IPS DF 6.9 (cell line): ENCODE measurements around the gene IVNS1ABP.

Experiments used
- DNase-seq: peaks from one replicate; pipeline ENCODE4 v3.0.0-alpha.2; 2013; ENCODE audit warnings: low read depth, low spot score
- H3K27ac ChIP-seq: one replicate; pipeline ENCODE4 v1.5.1; 2013; ENCODE audit warnings: low read length, control low read depth
- H3K27me3 ChIP-seq: 2 replicates; pipeline ENCODE4 v1.6.1; 2013; ENCODE audit warnings: mild to moderate bottlenecking, low read length; ENCODE audit not compliant: control insufficient read depth, insufficient read depth
- H3K36me3 ChIP-seq: 2 replicates; pipeline ENCODE4 v1.6.1; 2013; ENCODE audit warnings: low read length; ENCODE audit not compliant: control insufficient read depth, insufficient read depth
- H3K4me1 ChIP-seq: 2 replicates; pipeline ENCODE4 v1.6.1; 2013; ENCODE audit warnings: low read length; ENCODE audit not compliant: control insufficient read depth, insufficient read depth
- H3K4me3 ChIP-seq: 2 replicates; pipeline ENCODE4 v1.5.1; 2013; ENCODE audit warnings: mild to moderate bottlenecking, low read length
- H3K9me3 ChIP-seq: 2 replicates; pipeline ENCODE4 v1.6.1; 2013; ENCODE audit warnings: low read length, inconsistent platforms; ENCODE audit not compliant: control insufficient read depth, insufficient read depth
- WGBS: extraction: QIAGEN DNeasy Blood & Tissue Kit; methylation state at CpG from one replicate; pipeline ENCODE4 v1.1.7; 2013; ENCODE audit warnings: mixed read lengths, missing lambda C conversion rate; ENCODE audit not compliant: insufficient read length, insufficient coverage; 5-methylcytosine and 5-hydroxymethylcytosine counted together

IVNS1ABP gene

GRCh38 chr1:185280589-185280988 lies 36.5 kb downstream of the IVNS1ABP start:
- H3K36me3 ChIP-seq: 0 out of 2 replicates have a peak, but pooled peaks cover 2% of the 10 kb centered on the region
- no peak for DNase-seq
- H3K27me3 ChIP-seq: no peaks in the 10 kb centered on the region
- H3K4me1 ChIP-seq: no peaks in the 10 kb centered on the region
- no CpG with 5 or more reads among the region's 2 CpGs for WGBS
- H3K9me3 ChIP-seq: no peaks in the 10 kb centered on the region
- no peak overlapping the region for H3K27ac ChIP-seq
- H3K4me3 ChIP-seq: no peak overlapping the region

GRCh38 chr1:185279571-185279970 lies 37.5 kb downstream of the IVNS1ABP start:
- Histone ChIP-seq H3K27ac (no peak overlapping the region), H3K9me3 (no peaks in the 10 kb centered on the region), H3K36me3 (0 out of 2 replicates have a peak, but pooled peaks cover 2% of the 10 kb centered on the region), H3K4me1 (no peaks in the 10 kb centered on the region), H3K4me3 (no peak overlapping the region), H3K27me3 (no peaks in the 10 kb centered on the region)
- DNase-seq: no peak

- H3K27ac ChIP-seq: no peak overlapping the region
- no peaks in the 10 kb centered on the region for H3K27me3 ChIP-seq
- no peaks in the 10 kb centered on the region for H3K36me3 ChIP-seq
- no peaks in the 10 kb centered on the region for H3K9me3 ChIP-seq
- no peak overlapping the region for H3K4me3 ChIP-seq
- no CpG with 5 or more reads among the region's 4 CpGs for WGBS
- no peak for DNase-seq
- H3K4me1 ChIP-seq: no peaks in the 10 kb centered on the region
Measured at GRCh38 chr1:185271921-185272320, 45.1 kb downstream of the IVNS1ABP start.

- Histone ChIP-seq H3K4me1 (no peaks in the 10 kb centered on the region), H3K4me3 (no peak overlapping the region)
- no CpG with 5 or more reads among the region's 2 CpGs for WGBS
Measured at GRCh38 chr1:185268352-185268751, 48.7 kb downstream of the IVNS1ABP start.

GRCh38 chr1:185267701-185268100 lies 49.3 kb downstream of the IVNS1ABP start:
- no peak for DNase-seq

More at GRCh38 chr1:185268352-185268751, 48.7 kb downstream of the IVNS1ABP start:
- Histone ChIP-seq H3K27me3 (no peaks in the 10 kb centered on the region), H3K27ac (no peak overlapping the region), H3K9me3 (no peaks in the 10 kb centered on the region), H3K36me3 (no peaks in the 10 kb centered on the region)
- no peak for DNase-seq

GRCh38 chr1:185267301-185267700 lies 49.7 kb downstream of the IVNS1ABP start:
- Histone ChIP-seq H3K4me1 (no peaks in the 10 kb centered on the region), H3K27me3 (no peaks in the 10 kb centered on the region), H3K36me3 (no peaks in the 10 kb centered on the region), H3K4me3 (no peak overlapping the region), H3K9me3 (no peaks in the 10 kb centered on the region), H3K27ac (no peak overlapping the region)
- no CpG with 5 or more reads among the region's 3 CpGs for WGBS
- no peak for DNase-seq

More at GRCh38 chr1:185267701-185268100, 49.3 kb downstream of the IVNS1ABP start:
- Histone ChIP-seq H3K4me1 (no peaks in the 10 kb centered on the region), H3K27ac (no peak overlapping the region), H3K27me3 (no peaks in the 10 kb centered on the region), H3K36me3 (no peaks in the 10 kb centered on the region), H3K4me3 (no peak overlapping the region), H3K9me3 (no peaks in the 10 kb centered on the region)

GRCh38 chr1:185265314-185265713 lies 51.7 kb downstream of the IVNS1ABP start:
- WGBS: no CpG with 5 or more reads among the region's 4 CpGs
- H3K4me3 ChIP-seq: no peak overlapping the region
- H3K9me3 ChIP-seq: no peaks in the 10 kb centered on the region
- no peak for DNase-seq
- H3K4me1 ChIP-seq: no peaks in the 10 kb centered on the region
- no peaks in the 10 kb centered on the region for H3K36me3 ChIP-seq
- no peaks in the 10 kb centered on the region for H3K27me3 ChIP-seq
- no peak overlapping the region for H3K27ac ChIP-seq

- Histone ChIP-seq H3K4me3 (no peak overlapping the region), H3K27me3 (no peaks in the 10 kb centered on the region), H3K27ac (no peak overlapping the region), H3K4me1 (no peaks in the 10 kb centered on the region), H3K36me3 (no peaks in the 10 kb centered on the region), H3K9me3 (no peaks in the 10 kb centered on the region)
- WGBS: no CpG with 5 or more reads among the region's 1 CpG
- DNase-seq: no peak
Measured at GRCh38 chr1:185263780-185264179, 53.3 kb downstream of the IVNS1ABP start.

GRCh38 chr1:185263292-185263691 lies 53.8 kb downstream of the IVNS1ABP start:
- WGBS: no CpG with 5 or more reads among the region's 3 CpGs
- Histone ChIP-seq H3K9me3 (no peaks in the 10 kb centered on the region), H3K27me3 (no peaks in the 10 kb centered on the region), H3K27ac (no peak overlapping the region), H3K4me1 (no peaks in the 10 kb centered on the region), H3K36me3 (no peaks in the 10 kb centered on the region), H3K4me3 (no peak overlapping the region)
- DNase-seq: no peak

GRCh38 chr1:185262151-185262550 lies 54.9 kb downstream of the IVNS1ABP start:
- Histone ChIP-seq H3K4me3 (no peak overlapping the region), H3K9me3 (no peaks in the 10 kb centered on the region), H3K36me3 (no peaks in the 10 kb centered on the region), H3K27me3 (no peaks in the 10 kb centered on the region), H3K27ac (no peak overlapping the region), H3K4me1 (no peaks in the 10 kb centered on the region)
- no peak for DNase-seq
- no CpG with 5 or more reads among the region's 1 CpG for WGBS

- no peaks in the 10 kb centered on the region for H3K27me3 ChIP-seq
- WGBS: no CpG with 5 or more reads among the region's 1 CpG
- H3K36me3 ChIP-seq: no peaks in the 10 kb centered on the region
- no peak overlapping the region for H3K4me3 ChIP-seq
- DNase-seq: no peak
- H3K4me1 ChIP-seq: no peaks in the 10 kb centered on the region
- no peak overlapping the region for H3K27ac ChIP-seq
- H3K9me3 ChIP-seq: no peaks in the 10 kb centered on the region
Measured at GRCh38 chr1:185260611-185261010, 56.4 kb downstream of the IVNS1ABP start.
